Effector CD8-positive, alpha-beta T cell (primary cell): ENCODE data around the gene DDX55.
"Not testable (repeated sequence)": the region's sequence is repeated elsewhere in the genome, so short reads cannot be mapped to it uniquely, and the experiment has no call there.

Experiments used
- DNase-seq: peaks from one replicate; lab custom pipeline; 2025; lab: John Stamatoyannopoulos, UW
- total RNA-seq, 4 experiments: gene quantifications; one replicate each; lab custom pipeline; 2026; lab: John Stamatoyannopoulos, UW

Gene DDX55, protein sequence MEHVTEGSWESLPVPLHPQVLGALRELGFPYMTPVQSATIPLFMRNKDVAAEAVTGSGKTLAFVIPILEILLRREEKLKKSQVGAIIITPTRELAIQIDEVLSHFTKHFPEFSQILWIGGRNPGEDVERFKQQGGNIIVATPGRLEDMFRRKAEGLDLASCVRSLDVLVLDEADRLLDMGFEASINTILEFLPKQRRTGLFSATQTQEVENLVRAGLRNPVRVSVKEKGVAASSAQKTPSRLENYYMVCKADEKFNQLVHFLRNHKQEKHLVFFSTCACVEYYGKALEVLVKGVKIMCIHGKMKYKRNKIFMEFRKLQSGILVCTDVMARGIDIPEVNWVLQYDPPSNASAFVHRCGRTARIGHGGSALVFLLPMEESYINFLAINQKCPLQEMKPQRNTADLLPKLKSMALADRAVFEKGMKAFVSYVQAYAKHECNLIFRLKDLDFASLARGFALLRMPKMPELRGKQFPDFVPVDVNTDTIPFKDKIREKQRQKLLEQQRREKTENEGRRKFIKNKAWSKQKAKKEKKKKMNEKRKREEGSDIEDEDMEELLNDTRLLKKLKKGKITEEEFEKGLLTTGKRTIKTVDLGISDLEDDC
- total RNA-seq: 50.7 to 75.7 (median 72.9) reads per million in 4 experiments

DNA sequence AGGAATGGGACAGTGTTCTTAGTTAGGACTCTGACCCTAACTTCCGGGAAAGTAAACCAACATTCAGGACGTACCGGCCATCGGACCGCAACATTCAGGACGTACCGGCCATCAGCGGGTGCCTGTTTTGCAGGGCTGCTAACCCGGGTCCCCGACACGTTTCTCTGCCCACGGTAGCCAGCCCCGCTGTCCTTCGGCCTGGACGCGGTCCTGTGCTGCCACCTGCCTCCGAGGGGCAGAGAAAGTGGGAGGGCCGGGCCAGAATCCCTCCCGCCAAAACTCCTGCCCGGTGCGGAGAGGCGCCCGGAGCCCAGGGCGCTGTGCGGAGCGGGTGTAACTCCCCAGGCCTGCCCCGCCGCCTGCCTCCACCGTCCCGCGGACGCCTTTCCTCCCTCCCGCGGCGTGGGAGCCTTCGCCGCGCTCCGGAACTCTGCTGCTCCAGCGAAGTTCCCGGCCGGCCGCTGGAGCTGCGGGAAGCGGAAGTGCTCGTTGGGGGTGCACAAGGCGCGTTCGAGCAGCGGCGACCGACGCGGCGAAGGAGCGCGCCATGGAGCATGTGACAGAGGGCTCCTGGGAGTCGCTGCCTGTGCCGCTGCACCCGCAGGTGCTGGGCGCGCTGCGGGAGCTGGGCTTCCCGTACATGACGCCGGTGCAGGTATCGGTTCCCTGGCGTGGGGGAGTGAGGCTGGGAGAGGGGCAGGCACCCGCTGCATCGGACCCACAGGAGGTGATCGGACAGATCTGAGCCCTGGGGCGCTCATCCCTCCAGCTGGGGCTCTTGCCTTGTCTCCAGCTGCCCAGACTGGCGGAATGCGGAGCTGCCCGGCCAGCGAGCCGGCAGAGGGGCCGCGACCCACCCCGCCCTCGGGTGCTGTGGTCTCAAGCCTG, at the start of gene DDX55:
DDX55 (plus strand) TSS at position 498 of the 888 bp plus-strand sequence; CDS start at position 548, 50 bp downstream.
- DNase-seq: peak; percentile 74

DNA sequence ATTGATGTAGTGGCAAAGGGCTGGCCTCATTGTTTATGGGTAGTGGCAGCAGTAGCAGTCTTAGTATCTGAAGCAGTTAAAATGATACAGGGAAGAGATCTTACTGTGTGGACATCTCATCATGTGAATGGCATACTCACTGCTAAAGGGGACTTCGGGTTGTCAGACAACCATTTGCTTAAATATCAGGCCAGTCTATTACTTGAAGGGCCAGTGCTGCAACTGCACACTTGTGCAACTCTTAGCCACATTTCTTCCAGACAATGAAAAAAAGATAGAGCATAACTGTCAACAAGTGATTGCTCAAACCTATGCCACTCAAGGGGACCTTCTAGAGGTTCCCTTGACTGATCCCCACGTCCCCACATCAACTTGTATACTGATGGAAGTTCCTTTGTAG, 47.8 kb upstream of the DDX55 start:
- DNase-seq: not testable (repeated sequence)

DNA sequence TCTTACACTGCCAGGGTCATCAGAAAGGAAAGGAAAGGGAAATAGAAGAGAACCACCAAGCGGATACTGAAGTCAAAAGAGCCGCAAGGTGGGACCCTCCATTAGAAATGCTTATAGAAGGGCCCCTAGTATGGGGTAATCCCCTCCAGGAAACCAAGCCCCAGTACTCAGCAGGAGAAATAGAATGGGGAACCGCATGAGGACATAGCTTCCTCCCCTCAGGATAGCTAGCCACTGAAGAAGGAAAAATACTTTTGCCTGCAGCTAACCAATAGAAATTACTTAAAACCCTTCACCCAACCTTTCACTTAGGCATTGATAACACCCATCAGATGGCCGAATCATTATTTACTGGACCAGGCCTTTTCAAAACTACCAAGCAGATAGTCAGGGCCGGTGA, 47.1 kb upstream of the DDX55 start:
- not testable (repeated sequence) for DNase-seq

DNA sequence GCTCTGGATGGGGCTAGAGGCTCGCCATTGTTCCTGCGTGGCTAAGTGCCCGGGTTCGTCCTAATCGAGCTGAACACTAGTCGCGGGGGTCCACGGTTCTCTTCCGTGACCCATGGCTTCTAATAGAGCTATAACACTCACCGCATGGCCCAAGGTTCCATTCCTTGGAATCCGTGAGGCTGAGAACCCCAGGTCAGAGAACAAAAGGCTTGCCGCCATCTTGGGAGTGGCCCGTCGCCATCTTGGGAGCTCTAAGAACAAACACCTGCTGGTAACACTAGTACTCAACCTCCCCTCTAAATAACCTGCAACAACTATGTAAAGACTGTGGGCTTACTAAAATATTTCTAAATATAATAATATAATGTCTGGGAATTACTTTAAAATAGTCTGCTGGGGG, 43.4 kb upstream of the DDX55 start:
- DNase-seq: not testable (repeated sequence)

DNA sequence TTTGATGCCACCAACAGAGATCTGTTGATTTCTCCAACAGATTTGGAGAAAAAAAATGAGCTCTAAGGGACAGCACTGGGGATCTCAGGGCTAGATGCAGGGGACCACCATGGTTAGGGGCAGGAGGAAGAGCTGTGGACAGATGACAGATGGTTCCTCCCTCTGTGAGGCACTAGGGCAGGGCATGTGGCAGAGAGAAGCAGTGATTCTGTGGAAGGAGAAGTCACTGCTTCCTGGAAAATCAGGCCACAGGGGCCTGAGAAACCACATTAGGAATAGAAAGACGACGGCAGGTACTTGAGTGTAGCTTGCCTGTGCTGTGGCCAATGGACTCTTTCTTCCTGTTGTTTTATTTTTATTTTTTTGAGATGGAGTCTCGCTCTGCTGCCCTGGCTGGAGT, 42.4 kb upstream of the DDX55 start:
- no peak for DNase-seq

DNA sequence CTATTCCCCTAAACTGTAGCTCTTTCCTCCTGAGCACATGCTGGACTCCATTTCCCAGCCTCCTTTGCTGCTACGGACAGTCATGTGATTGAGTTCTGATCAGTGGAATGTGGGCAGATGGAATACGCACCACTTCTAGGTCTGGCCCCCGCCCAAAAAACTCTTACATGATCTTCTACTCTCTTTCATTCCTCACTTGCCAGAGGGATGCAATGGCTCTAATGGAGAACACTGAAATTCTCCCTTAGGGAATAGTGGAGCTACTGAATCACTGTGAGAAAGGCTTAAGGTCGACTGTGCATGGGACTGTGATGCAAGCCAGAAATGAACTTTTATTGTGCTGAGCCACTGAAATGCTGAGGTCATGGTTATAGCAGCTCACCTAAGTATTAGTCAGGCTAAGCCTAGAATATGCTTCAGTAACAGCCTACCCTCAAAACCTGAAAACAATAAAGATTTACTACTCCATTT, 30.5 kb upstream of the DDX55 start:
- DNase-seq: no peak

DNA sequence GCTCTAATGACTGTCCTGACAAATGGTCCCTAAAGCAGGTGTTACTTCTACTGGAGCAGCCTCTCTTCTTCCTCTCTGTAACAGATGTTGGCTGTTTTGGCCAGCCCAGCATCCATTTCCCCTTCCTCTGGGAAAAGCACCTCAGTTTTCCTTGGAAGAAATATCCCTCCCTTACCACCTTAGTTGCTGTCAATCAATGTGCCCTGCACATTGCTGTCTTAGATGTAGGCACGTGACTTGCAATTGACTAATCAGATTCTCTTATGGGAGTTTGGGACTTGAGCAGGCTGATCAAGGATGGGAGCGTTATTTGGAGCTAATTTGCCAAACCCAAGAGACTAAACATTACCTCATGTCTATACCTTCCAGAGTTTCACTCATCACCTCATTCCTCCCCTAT, 29.5 kb upstream of the DDX55 start:
- no peak for DNase-seq

DNA sequence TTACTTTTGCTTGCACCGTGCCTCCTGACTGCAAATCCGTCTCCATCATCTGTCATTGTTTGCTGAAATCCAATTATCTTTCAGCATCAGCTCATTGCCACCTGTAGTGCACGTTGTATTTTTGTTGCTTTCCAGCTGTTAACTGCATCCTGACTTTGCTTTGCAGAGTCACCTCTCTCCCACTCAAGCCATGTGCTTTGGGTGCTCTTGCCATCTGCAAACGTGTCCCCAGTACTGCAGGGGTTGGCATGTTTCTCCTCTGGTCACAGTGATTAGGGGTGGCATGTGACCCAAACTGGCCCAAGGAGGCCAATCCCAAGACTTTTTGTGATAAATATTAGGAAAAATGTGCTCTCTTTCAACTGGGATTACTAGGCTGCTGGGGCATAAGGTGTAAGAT, 28.0 kb upstream of the DDX55 start:
- no peak for DNase-seq

DNA sequence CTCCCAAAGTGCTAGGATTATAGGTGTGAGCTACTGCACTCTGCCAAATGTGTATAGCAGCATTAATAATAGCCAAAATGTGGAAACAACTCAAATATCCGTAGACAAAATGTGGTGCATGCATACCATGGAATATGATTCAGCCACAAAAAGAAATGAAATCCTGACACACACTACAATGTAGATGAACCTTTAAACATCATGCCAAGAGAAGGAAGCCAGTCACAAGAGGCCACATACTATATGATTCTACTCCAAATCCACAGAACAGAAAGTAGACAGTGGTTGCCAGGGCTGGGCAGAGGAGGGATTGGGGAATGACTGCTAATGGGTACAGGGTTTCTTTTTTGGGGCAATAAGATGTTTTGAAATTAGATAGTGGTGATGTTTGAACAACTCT, 25.3 kb upstream of the DDX55 start:
- DNase-seq: no peak

DNA sequence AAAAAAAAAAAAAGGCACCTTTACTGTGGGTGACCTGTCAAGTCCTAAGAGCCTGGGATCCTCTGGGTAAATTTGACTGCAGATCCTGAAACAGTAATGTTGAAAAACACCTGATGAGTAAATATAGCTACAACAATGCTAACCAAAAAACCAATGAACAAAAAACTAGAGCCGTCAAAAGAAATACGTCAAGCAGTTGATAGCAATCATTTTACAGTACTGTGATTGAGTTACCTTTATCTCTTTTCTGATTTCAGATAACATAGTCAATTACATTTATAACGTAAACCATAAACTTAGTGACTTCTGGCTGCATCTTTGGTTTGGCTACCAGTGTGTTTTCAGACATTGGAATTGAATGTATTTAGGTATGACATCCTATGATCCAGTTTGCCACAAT, 23.7 kb upstream of the DDX55 start:
- DNase-seq: no peak

DNA sequence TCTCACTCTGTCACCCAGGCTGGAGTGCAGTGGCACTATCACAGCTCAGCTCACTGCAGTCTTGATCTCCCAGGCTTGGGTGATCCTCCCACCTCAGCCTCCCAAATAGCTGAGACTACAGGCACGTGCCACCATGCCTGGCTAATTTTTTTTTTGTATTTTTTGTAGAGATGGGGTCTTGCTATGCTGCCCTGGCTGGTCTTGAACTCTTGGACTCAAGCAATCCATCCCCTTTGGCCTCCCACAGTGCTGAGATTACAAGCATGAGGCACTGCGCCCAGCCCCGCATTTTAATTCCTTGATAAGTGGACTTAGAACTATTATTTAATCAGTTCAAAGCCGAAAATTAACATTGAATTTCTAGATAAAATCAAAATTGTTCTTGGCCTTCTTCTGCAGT, 23.1 kb upstream of the DDX55 start:
- not testable (repeated sequence) for DNase-seq

DNA sequence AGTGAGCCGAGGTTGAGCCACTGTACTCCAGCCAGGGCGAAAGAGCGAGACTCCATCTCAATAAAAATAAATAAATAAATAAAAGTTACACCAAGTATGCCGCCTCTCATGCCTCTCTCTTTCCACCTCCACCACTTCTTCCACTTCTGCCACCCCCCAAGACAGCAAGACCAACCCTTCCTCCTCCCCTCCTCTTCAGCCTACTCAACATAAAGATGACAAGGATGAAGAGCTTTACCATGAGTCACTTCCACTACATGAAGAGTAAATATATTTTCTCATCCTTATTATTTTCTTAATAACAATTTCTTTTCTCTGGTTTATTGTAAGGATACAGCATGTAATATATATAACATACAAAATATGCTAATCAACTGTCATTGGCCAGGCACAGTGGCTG, 21.1 kb upstream of the DDX55 start:
- DNase-seq: no peak

DNA sequence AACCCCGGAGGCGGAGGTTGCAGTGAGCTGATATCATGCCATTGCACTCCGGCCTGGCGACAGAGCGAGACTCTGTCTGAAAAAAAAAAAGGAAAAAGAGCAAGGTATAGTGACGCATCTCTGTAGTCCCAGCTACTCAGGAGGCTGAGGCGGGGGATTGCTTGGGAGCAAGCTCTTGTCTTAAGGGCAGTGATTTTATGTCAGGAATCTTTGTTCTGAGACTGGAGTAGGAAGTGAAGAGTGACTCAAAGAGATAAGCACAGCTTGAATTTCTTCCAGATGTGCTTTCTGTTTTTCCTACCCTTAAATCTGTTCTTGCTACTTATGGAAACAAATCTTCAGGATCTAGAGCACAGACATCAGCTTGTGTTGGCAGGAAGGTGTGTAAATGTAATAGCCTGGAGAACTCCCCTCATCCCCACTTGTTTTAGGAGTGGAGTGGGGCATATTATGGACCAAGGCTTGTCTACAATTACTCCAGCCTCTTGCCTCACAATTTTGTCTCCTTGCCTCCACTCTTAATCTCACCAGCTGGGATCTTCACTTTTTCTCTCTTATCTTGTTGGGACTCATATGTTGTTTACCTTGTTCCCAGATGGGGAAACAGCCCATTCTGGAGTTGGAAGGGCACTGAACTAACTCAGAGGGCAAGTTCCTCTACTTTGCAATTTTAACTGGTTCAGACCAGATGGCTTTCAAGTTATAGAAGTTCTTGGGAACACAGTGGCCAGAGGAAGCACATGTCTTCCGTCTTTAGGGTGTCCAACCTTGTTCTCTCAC, 10.0 kb upstream of the DDX55 start:
- DNase-seq: no peak

DNA sequence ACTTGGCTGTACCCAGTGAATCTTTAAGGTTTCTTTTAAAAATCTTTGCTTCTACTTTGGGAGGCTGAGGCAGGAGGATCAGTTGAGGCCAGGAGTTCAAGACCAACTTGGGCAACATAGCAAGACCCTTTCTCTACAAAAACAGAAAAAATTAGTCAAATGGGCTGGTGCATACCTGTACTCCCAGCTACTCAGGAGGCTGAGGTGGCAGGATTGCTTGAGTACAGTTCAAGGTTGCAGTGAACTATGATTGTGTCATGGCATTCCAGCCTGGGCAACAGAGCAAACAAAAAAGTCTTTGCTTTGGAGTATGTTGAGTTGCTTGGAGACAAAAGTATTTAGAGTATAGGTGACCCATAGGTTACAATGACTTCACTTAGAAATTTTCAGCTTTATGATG, 6.2 kb upstream of the DDX55 start:
- DNase-seq: no peak

DNA sequence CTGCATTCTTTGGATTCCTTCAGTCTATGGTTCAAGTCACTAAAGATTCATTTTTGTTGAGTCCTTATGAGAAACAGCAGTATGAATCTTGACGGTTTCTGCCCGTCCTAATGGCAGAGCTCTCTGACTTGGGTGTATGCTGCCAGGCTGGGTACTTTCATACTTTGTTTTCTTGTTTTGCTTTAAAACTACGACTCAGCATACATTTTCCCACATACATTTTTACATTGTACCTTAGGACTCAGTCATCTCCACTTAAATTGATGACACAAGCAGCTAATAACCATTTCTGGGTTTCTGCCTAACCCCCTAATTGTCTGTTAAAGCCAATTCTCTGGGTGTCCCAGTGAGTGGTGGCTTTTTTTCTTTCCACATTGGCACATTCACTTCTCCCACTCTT, 4.8 kb upstream of the DDX55 start:
- DNase-seq: no peak

DNA sequence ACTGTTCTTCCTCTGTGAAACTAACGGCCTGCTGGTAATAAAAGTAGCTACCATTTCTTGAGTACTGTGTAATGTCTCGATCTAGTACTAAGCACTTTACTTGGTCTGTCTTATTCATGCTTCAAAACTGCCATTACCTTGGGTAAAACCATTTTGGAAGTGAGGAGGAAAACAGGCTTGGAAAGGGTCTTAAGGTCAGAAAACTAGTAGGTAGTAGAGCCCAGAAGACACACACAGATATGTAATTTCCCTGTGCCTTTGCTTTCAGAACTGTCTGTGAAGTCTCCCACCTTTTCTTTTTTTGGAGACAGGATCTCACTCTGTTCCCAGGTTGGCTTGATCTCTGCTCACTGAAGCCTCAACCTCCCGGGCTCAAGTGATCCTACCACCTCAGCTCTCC, 3.4 kb upstream of the DDX55 start:
- DNase-seq: no peak

DNA sequence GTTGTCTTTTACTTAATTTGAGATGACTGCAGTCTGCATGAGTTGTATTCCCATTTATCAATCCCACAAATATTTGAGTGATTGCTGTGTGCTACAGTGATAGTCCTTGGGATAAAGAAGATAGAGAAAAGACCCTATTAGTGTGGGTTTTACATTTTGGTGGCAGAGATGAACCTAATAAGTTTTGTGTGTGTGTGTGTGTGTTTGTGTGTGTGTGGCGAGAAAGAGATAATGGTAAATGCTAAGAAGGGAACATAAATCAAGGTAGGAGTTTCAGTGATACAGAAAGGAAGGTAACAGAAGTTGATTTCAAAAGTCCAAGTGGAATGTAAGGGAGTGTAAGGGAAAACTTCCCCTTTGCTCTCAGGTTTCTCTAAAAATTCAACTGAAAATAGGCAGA, 2.6 kb upstream of the DDX55 start:
- DNase-seq: no peak

DNA sequence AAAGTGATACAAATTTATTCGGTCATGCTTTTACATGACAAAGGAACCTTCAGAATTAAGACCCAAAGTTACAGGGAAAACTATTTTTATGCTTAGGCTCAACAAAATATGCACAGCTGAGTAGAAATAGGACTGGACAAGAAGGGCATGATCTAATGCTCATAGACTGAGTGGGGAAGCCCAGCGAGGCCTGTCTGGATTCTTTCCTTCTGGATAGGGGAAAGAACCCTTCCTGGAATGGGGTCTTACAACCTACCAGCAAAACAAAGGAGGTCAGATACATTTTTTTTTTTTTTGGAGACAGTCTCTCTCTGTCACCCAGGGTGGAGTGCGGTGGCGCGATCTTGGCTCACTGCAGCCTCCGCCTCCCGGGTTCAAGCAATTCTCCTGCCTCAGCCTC, 2.2 kb upstream of the DDX55 start:
- DNase-seq: no peak

DNA sequence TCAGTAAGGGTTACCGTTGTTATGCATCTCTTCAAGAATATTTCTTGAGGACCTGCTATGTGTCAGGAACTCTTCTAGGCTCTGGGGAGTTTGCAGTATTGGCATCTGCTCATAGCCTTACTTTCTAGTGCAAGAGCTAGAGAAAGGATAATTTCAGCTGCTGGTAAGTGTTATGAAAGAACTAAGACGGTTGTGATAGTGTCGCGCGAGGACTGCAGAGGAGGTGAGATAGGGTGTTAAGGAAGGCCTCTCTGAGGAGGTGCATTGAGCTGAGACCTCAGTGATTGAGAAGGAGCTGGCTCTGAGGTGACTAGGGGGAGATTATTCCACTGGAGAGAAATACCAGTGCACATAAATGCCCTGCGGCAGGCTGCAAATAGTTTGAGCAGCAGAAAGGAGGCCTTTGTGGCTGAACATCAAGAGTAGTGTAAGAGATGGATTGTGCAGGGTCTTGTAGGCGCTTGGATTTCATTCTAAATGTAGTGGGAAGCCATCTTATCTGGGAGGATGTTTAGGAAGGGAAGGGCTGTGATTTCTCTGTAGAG, 824 bp downstream of the DDX55 start:
- DNase-seq: no peak

DNA sequence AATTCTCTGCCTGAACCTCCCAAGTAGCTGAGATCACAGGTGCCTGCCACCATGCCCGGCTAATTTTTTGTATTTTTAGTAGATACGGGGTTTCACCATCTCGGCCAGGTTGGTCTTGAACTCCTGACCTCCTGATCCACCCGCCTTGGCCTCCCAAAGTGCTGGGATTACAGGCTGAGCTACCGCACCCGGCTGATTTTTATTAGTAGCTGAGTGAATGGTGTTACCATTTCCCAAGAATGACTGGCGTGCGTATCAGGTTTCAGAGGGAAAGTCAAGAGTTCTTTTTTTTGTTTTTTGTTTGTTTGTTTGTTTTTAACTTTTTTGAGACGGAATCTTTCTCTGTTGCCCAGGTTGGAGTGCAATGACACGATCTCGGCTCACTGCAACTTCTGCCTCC, 1.6 kb downstream of the DDX55 start:
- not testable (repeated sequence) for DNase-seq

DNA sequence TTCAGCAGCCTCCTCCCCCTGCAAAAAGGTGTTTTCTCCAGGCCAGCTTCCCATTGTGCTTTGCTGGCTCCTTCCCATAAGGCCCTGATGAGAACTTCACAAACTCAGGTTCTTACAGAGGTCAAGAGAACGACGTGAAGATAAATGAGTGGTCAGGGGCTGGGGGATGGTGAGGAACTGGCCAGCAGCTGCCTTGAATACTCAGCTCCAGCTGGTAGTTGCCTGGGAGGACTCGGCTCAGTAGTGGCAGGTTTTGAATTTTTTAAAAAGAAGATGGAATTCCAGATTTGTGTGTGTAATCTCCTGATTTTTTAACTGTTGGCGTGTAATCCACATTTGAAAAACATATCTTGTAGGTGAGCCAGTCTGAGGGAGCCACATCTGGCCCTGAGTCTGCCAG, 5.9 kb downstream of the DDX55 start:
- no peak for DNase-seq
